Dendritic cell treated with granulocyte-macrophage colony-stimulating factor and Interleukin-4, amounts not matched to agents 40 ng/mL and 50 ng/mL, for 4 days (primary cell): Measurements from ENCODE around the gene PLCD3.
A peak's percentile ranks its signal among the peaks of the same experiment; 100 is the strongest.

Source experiments
- H3K27ac Mint-ChIP-seq: one replicate; pipeline ENCODE4 v1.8.0; 2022; ENCODE audit warnings: mild to moderate bottlenecking, mixed read lengths
- H3K27me3 Mint-ChIP-seq: one replicate; pipeline ENCODE4 v1.8.0; 2022; ENCODE audit warnings: mild to moderate bottlenecking, mixed read lengths
- H3K36me3 Mint-ChIP-seq: one replicate; pipeline ENCODE4 v1.8.0; 2022; ENCODE audit warnings: low read depth, mixed read lengths
- H3K4me1 Mint-ChIP-seq: one replicate; pipeline ENCODE4 v1.8.0; 2022; ENCODE audit warnings: low read depth, mixed read lengths
- H3K4me3 Mint-ChIP-seq: one replicate; pipeline ENCODE4 v1.8.0; 2022; ENCODE audit warnings: mild to moderate bottlenecking, moderate library complexity, mixed read lengths
- H3K9me3 Mint-ChIP-seq: one replicate; pipeline ENCODE4 v1.8.0; 2022; ENCODE audit warnings: mixed read lengths
- intact Hi-C: fragments of 100-400 bp; cut with micrococcal nuclease; formaldehyde crosslinking; loops from one replicate; pipeline ENCODE4 v1.15.0; 2022

PLCD3 gene

GRCh38 chr17:45060797-45061605 is 71.3 kb downstream of the PLCD3 start, which contains the start of gene NMT1:
TSS of gene NMT1 (plus strand) at chr17:45061317. CDS start at chr17:45061330, 13 bp downstream.
- H3K4me1 Mint-ChIP-seq = peaks cover 59% of the 10 kb centered on the region
- H3K27me3 Mint-ChIP-seq = no peaks in the 10 kb centered on the region
- no peaks in the 10 kb centered on the region for H3K9me3 Mint-ChIP-seq
- peaks cover 32% of the 10 kb centered on the region for H3K36me3 Mint-ChIP-seq
- peak within 1 kb of the TSS; percentile 89 for H3K4me3 Mint-ChIP-seq
- intact Hi-C loops = no loop called here
- H3K27ac Mint-ChIP-seq = peak within 1 kb of the TSS; percentile 93

GRCh38 chr17:45060382-45060796 is 71.9 kb downstream of the PLCD3 start:
- no peaks in the 10 kb centered on the region for H3K9me3 Mint-ChIP-seq
- no peaks in the 10 kb centered on the region for H3K27me3 Mint-ChIP-seq
- intact Hi-C loops = no loop called here
- peaks cover 59% of the 10 kb centered on the region for H3K4me1 Mint-ChIP-seq
- H3K27ac Mint-ChIP-seq = peak overlapping the region; percentile 93
- H3K4me3 Mint-ChIP-seq = peak overlapping the region; percentile 89
- H3K36me3 Mint-ChIP-seq = peaks cover 32% of the 10 kb centered on the region
